GM12892 (cell line): ENCODE measurements around the gene PLEKHG2.
A peak's percentile ranks its signal among the peaks of the same experiment; 100 is the strongest.

ENCODE experiments used
- DNase-seq: peaks from one replicate; pipeline ENCODE4 v3.0.0; 2011; ENCODE audit not compliant: insufficient read length
- FAIRE-seq: peaks from 2 replicates; lab custom pipeline; 2011; peaks lifted over from hg19 to GRCh38; lab: Jason Lieb, UNC
- POLR2A ChIP-seq: IDR thresholded peaks from 2 replicates; pipeline ENCODE4 v1.6.1; 2011; ENCODE audit warnings: low read depth, low read length, control low read depth
- POLR2AphosphoS5 ChIP-seq: IDR thresholded peaks from 2 replicates; pipeline ENCODE4 v1.6.1; 2011; ENCODE audit warnings: low read depth, low read length, control low read depth
- TAF1 ChIP-seq: IDR thresholded peaks from 2 replicates; pipeline ENCODE4 v1.6.1; 2011; ENCODE audit warnings: low read depth, mild to moderate bottlenecking, control low read depth, low read length, borderline replicate concordance

PLEKHG2 gene

DNA sequence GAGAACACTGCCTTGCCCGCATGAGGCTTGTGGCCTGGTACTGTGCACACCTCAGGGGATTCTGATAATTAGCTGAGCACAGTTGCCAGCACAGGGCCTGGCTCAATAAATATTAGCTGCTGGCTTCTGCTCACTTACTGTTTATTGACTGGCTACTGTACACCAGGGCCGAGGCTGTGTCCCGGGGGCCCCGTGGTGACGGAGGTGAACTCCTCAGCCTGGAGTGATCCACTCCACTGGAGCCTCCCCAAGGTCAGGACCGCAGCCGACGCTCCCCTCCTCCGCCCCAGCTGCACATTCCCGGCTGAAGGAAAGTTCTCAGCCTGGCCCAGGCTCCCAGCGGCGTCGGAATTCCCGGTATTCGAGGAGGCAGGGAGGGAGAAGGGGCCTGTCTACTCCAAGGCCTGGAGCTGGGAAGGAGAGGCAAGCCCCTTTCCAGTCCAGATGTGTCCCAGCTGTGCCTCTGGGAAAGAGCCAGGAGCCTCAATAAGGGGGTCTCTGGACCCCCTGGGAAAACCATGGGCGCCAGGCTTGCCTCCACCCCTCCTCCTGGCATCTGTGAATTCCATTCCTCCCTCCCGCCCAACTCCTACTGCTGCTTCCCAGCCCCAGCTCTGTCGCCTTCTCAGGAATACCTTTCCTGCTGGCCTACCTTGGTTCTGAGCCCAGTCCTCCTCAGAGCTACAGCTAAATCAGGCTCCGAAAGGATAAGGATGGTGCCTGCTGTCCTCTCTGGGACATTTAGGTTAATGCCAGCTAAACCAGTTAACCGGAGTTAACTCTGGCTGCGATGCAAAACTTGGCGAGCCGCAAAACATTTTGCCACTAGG lies 16.0 kb downstream of the PLEKHG2 start:
- DNase-seq (no peak), FAIRE-seq (no peak)
- TF ChIP-seq POLR2A (no peak), POLR2AphosphoS5 (no peak), TAF1 (no peak)

DNA sequence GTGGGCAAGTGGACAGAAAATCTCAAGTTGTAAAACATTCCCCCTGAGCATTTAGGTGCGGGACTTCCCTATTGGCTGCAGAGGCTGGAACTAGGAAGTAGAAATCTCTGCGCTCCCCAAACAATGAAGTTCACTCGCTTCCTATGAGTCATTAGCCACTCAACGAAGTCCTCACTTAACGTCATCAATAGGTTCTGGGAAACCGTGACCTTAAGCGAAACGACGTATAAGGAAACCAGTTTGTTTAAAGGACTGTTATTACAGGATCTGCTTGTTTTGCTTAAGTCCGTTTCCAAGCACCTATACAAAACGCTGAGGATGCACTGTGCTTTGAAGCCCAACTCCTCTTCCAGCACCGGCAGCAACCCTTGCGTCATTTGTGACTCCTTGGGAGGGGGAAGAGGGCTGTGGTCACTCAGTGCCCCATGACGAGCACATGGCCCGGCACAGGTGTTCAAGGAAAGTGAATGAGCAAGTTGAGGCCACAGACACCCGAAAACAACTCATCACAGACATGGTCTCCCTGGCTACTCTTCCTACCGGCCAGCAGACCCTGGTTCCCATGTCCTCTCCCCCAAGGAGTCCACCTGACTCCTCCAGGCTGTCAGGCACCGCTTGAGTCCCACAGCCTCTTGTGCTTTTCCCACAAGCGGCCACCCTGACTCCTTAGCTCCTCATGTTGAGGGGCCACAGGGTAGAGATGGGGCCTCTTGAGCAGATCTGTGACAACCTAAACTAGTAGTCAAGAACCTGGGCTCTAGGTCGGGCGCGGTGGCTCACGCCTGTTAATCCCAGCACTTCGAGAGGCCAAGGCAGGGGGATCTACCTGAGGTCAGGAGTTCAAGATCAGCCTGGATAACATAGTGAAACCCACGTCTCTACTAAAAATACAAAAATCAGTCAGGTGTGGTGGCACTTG lies 18.5 kb downstream of the PLEKHG2 start:
- DNase-seq: no peak
- TF ChIP-seq POLR2AphosphoS5 (peak; percentile 72), POLR2A (peak; percentile 33), TAF1 (no peak)
- FAIRE-seq: peak; percentile 71

DNA sequence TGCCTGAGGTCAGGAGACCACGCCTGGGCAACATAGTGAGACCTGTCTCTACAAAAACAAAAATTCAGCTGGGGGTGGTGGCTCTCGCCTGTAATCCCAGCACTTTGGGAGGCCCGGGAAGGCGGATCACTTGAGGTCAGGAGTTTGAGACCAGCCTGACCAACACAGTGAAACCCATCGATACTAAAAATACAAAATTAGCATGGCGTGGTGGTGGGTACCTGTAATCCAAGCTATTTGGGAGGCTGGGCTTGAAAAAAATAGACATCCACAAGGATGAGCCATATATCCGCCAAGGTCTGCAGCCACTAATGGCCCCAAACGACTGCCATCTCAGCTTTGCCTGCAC lies 20.2 kb downstream of the PLEKHG2 start:
- no peak for TF ChIP-seq POLR2AphosphoS5
- no peak for TF ChIP-seq TAF1
- no peak for DNase-seq
- FAIRE-seq: no peak

DNA sequence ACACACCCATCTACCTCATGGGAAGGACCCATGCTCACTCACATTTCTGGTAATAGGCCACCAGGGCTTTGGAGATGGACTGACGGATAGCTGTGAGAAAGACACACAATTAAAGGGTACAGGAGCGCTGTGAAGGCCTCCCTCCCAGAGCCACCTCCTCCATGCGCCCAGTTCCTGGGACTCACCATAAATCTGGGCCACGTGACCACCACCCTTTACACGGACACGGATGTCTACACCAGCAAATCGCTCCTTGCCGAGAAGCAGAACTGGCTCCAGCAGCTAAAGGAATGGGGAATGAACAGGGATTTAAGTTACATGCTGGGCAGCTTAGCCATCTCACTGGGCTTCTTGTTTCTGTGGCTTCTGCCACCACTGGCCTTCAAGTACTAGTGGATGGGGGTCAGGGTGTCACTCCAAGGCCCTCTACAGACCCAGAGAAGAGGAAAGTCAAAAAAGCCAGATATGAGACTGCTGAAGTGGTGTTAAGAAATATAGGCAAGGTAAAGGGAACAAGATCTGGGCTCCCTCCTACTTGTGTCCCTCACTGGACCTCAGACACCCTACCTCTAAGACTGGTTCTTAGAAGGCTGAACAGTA lies 21.1 kb downstream of the PLEKHG2 start:
- no peak for FAIRE-seq
- 0 out of 2 replicates have a peak, but pooled peaks have one; percentile 30 for TF ChIP-seq POLR2A
- TF ChIP-seq POLR2AphosphoS5: peak; percentile 67
- TF ChIP-seq TAF1: no peak
- no peak for DNase-seq

DNA sequence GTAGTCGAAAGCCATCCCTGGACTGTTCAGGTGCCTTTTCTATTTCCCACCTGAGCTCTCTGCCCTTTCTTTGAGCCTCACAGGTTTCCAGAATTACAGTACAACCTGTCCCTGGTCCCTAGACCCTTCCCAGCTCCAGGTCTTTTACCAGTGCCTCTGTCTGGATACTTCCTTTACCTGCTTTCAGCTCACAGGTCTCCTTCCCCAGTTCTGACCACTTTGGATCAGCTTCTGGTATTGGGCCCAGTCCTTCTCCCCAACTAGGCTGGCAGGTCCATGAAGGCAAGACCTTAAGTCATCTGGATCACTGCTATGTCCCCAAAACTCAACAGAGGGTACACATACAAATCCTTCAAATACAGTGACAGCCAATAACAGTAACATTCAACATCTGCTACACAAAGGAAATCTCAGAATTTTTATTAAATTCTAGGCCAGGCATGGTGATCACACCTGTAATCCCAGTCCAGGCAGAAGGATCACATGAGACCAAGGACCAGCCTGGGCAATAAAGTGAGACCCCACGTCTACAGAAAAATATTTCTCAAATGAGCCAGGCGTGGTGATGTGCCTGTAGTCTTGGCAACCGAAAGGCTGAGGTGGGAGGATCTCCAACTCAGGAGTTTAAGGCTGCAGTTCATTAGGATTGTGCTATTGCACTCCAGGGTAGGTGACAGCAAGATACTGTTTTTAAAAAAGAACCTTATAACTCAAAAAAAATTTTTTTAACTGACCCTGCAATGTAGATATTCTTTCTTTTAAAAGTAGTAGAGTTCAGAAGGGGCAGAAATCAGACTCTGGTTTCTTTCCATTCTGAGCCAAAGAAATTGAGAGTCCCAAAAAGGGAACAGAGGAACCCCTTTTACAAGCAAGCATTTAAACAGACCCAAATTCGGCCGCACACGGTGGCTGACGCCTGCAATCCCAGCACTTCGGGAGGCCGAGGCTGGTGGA lies 21.9 kb downstream of the PLEKHG2 start:
- FAIRE-seq (no peak), DNase-seq (no peak)
- TF ChIP-seq POLR2AphosphoS5: no peak
- TF ChIP-seq POLR2A: peak; percentile 13; the same call in 1 of the 2 replicates

DNA sequence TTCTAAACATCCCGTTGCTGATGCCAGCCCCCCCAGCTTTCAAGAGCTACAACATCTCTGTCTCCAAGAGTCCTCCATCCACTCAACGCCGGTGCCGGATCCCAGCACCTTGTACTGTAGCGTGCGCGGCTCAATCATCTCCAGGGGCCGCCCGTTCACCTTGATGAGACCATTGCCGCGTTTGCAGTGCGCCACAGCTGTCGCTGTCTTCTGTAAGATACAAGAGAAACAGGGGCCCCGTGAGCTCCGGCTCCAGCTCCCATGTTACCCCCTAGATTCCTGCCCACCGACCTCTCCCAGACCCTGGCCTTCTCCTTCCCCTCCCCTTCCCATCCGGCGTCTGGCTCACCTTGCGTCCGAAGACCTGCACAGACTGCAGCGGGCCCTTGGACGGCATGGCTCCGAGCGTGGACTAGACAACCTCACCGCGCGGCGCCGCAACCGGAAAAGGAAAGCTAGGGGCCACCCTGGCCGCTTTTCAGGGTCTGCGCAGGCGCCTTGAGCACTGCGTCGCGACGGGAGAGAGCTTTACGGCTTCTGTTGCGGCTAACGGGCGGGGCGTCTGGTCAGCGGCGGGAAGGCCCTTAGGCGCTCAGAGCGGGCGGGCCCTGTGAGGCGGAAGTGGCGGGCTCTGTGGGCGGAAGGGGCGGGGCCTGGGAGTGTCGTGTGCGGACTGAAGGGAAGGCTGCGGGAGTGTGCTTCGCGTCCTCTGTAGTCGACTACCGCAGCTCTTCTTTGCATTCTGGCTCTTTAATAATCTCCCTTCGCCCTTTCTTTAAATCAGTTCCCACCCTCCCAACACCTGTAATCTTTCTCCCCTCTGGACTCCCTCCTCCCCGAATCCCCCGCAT lies 23.3 kb downstream of the PLEKHG2 start, which contains the start of gene RPS16:
RPS16 (minus strand) TSS at position 451 of the 851 bp plus-strand sequence; CDS start at position 397, 54 bp downstream.
- DNase-seq: peak; percentile 88
- TF ChIP-seq POLR2A (peak; percentile 100), TAF1 (peak; percentile 99), POLR2AphosphoS5 (peak; percentile 100)
- FAIRE-seq: peak; percentile 92

DNA sequence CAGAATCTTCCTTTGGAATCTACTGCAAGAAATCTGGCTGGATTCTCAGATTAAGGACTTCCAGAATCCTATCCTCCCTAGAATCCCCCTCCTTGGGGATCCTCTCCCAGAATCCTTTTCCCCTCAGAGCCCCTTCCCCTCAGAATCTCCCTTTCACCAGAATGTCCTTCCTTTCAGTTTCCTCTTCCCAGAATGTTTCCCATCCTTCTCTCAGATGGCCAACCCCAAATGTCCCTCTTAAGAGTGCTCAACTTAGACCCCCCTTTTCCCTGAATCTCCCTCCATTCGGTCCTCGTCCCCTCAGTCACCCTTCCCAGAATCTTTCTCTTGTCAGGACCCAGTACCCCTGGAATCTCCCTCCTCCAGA lies 23.9 kb downstream of the PLEKHG2 start:
- DNase-seq (no peak), FAIRE-seq (no peak)
- TF ChIP-seq TAF1: no peak
- TF ChIP-seq POLR2AphosphoS5: no peak
- no peak for TF ChIP-seq POLR2A

DNA sequence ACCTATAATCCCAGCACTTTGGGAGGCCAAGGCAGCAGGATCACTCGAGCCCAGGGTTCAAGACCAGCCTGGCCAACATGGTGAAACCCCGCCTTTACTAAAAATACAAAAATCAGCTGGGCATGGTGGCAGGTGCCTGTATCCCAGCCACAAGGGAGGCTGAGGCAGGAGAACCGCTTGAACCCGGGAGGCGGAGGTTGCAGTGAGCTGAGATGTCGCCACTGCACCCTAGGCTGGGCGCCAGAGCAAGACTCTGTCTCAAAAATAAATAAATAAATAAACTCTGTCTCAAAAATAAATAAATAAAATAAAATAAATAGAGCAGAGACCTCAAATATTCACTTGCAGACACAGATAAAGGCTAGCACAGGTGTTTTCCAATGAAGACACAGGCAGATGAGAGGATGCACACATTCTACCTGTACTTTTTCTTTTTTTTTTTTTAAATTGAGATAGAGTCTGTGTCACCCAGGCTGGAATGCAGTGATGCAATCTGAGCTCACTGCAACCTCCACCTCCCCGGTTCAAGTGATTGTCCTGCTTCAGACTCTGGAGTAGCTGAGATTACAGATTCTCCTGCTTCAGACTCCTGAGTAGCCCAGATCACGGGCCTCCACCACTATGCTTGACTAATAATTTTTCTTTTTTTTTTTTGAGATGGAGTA lies 25.9 kb downstream of the PLEKHG2 start:
- DNase-seq (no peak), FAIRE-seq (no peak)
- TF ChIP-seq TAF1: no peak
- TF ChIP-seq POLR2AphosphoS5: no peak

DNA sequence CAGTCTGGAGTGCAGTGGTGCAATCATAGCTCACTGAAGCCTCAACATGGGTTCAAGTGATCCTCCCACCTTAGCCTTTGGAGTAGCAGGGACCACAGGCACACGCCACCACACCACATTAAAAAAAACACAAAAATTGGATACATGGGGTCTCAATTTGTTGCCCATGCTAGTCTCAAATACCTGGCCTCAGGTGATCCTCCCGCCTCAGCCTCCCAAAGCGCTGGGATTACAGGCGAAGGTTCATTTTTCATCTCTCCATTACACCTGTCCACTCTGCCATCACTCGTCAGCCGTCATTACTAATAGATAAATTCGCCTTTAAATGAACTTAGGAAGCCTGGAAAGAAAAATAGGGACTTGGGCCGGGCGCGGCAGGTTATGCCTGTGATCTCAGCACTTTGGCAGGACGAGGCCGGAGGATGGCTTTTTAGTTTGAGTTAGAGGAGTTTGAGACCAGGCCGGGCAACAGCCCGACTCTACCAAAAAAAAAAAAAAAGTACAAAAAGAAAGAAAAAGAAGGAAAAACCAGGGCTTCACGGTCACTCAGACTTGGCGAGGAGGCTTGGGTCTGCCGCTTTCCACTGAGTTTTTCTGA lies 32.2 kb downstream of the PLEKHG2 start:
- DNase-seq (no peak), FAIRE-seq (no peak)
- TF ChIP-seq POLR2AphosphoS5: no peak
- TF ChIP-seq TAF1: no peak
- TF ChIP-seq POLR2A: no peak
